Vagina (tissue), 2 donors: ENCODE data around the gene GMEB2.

ENCODE experiments used
- POLR2A ChIP-seq, 2 donors: fragments of 450-650 bp; IDR thresholded peaks; one replicate each; pipeline ENCODE4 v1.6.1; 2017; ENCODE audit warnings: antibody characterized with exemption in 2 of 2, mild to moderate bottlenecking in 2 of 2, moderate library complexity in 2 of 2
- TF ChIP-seq, protein P1 (sequence below), 3 experiments: fragments of 450-650 bp in 2 of 3; fragments of 200-600 bp in 1 of 3; sonication (generic) in 1 of 3; IDR thresholded peaks; one replicate each; pipeline ENCODE4 v1.5.1; 2017 to 2019; ENCODE audit warnings: antibody characterized with exemption in 3 of 3, mild to moderate bottlenecking in 2 of 3, moderate library complexity in 2 of 3

DNA sequence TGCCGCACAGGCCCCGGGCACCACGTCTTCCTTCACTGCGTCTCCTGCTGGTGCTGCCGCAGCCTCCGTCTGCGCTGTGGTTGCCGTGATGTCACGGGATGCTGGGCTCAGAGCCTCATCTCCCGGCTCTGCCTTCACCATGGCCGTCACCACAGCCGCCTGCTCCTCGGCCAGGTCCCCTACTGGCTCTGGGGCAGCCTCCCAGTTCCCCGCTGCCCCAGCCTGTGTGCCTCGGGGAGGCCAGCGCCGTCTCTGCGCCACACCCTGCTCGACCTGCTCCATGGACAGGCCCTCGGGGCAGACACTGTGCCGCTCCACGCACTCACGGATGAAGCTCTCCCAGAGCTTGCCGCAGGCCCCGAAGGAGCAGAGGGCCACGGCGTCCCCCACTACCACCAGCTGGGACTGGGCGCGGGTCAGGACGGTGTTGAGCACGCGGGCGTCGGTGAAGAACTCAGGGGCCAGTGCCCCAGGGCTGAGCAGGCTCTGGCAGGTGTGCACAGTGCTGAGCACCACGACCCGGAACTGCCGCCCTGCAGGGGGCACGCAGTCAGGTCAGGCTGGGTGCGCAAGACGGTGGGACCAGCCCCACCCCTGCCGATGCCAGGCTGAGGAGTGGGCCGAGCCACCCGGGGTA, 61.1 kb downstream of the GMEB2 start:
- TF ChIP-seq POLR2A (IDR thresholded peaks at IDR 0.05) = no peak
- TF ChIP-seq, protein P1, sequence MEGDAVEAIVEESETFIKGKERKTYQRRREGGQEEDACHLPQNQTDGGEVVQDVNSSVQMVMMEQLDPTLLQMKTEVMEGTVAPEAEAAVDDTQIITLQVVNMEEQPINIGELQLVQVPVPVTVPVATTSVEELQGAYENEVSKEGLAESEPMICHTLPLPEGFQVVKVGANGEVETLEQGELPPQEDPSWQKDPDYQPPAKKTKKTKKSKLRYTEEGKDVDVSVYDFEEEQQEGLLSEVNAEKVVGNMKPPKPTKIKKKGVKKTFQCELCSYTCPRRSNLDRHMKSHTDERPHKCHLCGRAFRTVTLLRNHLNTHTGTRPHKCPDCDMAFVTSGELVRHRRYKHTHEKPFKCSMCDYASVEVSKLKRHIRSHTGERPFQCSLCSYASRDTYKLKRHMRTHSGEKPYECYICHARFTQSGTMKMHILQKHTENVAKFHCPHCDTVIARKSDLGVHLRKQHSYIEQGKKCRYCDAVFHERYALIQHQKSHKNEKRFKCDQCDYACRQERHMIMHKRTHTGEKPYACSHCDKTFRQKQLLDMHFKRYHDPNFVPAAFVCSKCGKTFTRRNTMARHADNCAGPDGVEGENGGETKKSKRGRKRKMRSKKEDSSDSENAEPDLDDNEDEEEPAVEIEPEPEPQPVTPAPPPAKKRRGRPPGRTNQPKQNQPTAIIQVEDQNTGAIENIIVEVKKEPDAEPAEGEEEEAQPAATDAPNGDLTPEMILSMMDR (IDR thresholded peaks at IDR 0.05) = no peak
